CD4-positive, alpha-beta T cell treated with Interferon gamma for 1 hour (primary cell): Measurements from ENCODE around the gene FCRL1.
A peak's percentile ranks its signal among the peaks of the same experiment; 100 is the strongest.

ENCODE experiments used
- DNase-seq: peaks from one replicate; pipeline ENCODE4 v3.0.0-alpha.2; 2020

The FCRL1 gene, protein sequence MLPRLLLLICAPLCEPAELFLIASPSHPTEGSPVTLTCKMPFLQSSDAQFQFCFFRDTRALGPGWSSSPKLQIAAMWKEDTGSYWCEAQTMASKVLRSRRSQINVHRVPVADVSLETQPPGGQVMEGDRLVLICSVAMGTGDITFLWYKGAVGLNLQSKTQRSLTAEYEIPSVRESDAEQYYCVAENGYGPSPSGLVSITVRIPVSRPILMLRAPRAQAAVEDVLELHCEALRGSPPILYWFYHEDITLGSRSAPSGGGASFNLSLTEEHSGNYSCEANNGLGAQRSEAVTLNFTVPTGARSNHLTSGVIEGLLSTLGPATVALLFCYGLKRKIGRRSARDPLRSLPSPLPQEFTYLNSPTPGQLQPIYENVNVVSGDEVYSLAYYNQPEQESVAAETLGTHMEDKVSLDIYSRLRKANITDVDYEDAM

GRCh38 chr1:157819896-157820295 is at the start of gene FCRL1:
TSS of gene FCRL1 (minus strand) at chr1:157820120. CDS start at chr1:157820037, 83 bp downstream.
- peak; percentile 5 for DNase-seq

DNA sequence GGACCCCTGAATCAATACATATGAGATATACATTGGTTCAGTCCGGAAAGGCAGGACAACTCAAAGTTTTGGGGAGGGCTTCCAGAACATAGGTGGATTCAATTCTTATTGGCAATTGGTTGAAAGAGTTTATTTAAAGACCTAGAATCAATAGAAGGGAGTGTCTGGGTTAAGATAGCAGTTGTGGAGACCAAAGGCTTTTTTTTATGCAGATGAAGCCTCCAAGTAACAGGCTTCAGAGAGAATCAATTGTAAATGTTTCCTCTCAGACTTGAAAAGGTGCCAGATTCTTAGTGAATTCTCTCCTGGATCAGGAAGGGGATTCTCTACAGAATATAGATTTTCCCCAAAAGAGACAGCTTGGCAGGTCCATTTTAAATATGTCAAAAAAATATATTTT is 48.7 kb upstream of the FCRL1 start:
- no peak for DNase-seq

- DNase-seq: no peak
Measured at GRCh38 chr1:157862114-157863070, 42.5 kb upstream of the FCRL1 start.

GRCh38 chr1:157856538-157856937 is 36.6 kb upstream of the FCRL1 start:
- DNase-seq: no peak

- no peak for DNase-seq
Measured at GRCh38 chr1:157852476-157852875, 32.6 kb upstream of the FCRL1 start.

DNA sequence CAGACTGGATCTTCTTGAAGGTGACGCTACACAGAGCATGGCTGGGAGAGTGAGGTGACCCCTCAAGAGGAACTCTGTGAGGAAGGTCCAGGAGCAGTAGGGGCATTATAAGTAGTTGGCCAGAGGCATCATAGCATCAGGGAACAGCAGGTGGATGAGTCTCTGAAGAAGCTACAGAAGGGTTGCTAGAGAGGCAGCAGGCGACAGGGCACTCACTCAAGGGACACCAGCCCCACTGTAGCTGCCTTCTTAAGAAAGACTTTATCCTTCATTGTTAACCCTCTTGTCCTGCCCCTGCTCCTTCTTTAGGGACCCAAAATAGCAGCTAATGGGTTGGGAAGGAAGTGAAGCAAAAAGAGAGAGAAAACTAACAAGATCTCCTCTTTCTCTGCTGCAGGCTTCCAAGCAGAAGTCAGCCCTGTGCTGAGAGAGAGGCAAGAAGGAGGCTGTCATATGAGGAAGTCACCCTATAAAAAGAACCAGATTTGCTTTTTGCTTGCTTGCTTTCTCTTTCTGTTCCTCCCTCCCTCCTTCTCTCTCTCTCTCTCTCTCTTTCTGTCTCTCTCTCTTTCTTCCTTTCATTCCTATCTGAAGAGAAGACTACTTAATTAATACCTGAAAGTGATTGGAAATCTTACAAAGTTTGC is 29.4 kb upstream of the FCRL1 start:
- DNase-seq: no peak

GRCh38 chr1:157844089-157844830 is 24.3 kb upstream of the FCRL1 start:
- DNase-seq: no peak

- no peak for DNase-seq
Measured at GRCh38 chr1:157842939-157843338, 23.0 kb upstream of the FCRL1 start.

DNA sequence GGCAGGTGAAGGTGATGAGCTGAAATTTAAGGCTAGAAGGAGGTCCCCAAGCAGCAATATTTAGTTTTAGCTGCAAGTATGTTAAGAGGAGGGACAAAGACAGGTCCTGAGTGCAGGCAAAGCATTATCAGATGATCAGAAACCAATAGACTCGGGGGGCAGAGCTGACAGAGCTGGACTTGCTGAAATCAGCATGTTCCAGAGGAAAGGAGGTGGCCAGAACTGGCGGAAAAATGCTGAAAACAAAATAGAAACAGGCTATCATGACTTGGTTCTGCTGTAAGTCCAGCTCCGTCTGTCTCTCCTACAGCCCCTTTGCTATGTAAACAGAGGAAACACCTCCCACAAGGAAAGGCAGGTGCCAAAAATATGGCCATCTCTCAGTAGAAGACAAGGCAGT is 21.8 kb upstream of the FCRL1 start, which contains the start of gene CD5L:
Gene CD5L, minus strand, starts transcription at position 101 of the 400 bp plus-strand sequence. CDS start 107 bp downstream, outside the sequence.
- no peak for DNase-seq

- DNase-seq: no peak
Measured at GRCh38 chr1:157838966-157839365, 19.0 kb upstream of the FCRL1 start.

DNA sequence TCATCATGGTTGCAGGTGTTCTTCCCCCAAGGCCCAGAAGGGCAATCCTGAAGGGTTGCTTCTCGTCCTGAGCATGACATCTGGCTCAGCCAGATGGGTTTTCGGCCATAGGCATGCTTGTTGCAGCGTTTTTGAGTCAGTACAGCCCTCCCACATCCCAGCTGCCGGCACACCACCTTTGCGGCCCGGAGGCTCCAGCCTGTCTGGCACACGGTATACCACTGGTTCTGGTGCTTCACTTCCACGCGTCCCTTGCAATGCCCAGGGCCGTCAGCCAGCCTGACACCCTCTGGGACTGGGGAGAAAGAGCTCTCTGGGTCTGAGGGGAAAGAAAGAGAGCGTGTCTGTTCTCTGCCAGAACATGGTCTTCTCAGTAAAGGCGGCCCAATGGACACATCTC is 14.5 kb upstream of the FCRL1 start:
- no peak for DNase-seq

DNA sequence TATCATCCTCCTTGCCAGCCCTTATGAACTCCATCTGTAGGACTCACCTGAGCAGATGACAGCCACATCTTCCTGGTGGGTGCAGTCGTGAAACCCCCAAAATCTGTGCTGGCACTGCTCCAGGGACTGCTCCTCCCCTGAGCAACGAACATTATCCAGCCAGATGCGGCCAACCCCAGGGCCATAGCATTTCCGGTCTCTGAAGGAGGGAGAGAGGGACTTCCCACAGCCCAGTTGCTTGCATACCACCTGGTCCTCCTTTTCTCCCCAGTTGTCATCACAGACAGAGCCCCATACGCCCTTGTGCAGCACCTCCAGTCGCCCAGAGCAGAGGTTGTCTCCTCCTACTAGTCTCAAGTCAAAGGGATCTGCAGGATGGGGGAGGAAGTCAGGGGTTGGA is 13.2 kb upstream of the FCRL1 start:
- no peak for DNase-seq

DNA sequence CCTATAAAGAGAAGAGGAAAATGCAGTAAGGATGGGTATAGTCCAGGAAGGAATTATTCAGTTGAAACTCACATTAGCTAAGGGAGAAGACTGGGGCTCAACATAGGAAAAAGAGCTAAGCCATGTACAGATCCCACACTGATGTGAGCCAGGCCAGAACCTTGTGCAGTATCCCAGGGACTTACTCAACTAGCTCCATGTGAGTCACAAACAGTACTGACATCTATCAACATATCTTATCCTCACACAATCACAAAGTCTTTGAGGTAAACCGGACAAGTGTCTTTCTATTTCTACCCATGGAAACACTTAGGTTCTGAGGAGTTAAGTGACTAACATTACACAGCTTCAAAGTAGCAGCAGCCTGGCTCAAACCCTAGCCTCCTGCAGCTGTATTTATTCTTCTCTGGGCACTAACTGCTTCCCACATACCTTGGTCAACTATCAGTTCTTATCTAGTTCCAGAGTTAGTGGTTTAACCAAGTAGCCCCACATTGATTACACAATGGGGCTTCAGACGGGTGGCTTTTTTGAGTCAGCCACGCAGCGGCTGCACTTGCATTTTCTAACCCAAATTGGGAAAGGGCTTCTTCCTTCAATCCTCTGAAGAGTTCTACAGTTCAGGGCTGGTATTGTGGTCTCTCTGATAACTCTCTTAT is 12.2 kb upstream of the FCRL1 start:
- no peak for DNase-seq

DNA sequence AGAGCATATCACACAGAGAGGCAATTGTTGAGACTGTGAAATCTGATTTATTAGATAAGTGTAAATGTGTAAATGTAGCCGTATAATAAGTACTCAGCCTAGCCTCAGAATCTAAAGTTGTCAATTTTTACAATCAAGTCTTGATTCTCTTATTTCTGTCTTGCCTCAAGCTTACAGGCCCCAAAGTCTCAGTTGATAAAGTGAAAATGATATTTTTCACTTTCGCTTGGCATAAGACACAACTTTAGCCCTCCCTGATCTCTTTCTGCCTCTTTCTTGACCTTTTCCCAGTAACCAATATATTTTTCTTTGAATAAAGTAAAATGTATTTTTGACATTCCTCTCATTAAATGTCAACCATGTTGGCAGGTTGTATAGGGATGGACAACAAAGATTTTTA is 11.0 kb upstream of the FCRL1 start:
- DNase-seq: no peak

GRCh38 chr1:157829711-157830110 is 9.8 kb upstream of the FCRL1 start:
- no peak for DNase-seq

GRCh38 chr1:157829210-157829609 is 9.3 kb upstream of the FCRL1 start:
- no peak for DNase-seq

DNA sequence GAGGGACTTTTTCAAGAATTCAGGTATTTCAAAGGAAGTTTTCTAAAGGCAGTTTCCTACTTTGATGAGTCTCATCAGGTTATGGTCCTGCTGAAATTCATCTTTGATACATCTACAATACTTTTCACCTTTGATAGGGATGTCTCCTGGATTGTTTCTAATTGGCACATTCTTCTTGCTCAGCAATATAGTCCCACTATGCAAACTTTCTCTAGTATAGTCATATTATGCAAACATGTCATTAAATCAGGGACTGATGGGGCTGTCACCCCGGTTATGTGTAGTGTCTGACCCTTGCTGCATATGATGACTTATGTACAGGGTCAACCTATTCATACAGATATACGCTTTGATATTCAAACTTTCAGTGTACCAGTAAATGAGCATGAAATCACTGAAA is 379 bp upstream of the FCRL1 start:
- no peak for DNase-seq

DNA sequence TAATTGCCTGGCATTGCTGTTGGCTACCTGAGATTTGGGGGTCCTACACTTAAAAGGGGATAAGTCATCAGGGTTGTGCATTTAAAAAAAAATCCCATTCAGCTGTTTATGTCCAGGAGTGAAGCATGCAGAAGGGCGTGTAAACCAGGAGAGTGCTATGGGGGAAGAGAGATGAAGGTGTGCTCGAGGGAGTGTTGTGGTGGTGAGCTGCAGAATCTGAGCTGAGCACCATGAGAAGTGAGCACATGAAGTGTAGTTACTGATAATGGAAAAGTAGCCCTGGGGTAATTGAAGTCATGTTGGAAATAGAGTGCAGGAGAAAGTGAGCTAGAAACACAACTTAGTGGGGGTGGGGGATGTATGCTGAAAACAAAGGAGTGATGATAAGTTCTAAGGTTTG is 705 bp downstream of the FCRL1 start:
- no peak for DNase-seq

DNA sequence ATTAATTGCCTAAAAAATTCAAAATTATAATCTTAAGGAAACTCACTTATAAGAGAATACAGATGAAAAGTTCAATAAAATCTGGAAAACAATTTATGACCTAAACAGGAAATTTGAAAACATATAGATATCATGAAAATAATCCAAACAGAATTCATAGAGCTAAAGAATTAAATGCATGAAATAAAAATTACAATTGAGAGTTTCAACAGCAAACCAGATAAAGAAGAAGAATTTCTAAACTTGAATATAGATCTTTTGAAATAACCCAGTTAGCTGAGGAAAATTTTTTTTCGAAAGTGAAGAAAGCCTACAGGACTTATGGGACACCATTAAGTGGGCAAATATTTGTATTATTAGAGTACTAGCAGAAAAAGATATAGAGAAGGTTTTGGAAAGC is 6.7 kb downstream of the FCRL1 start:
- DNase-seq: no peak

GRCh38 chr1:157806431-157807149 is 13.3 kb downstream of the FCRL1 start:
- DNase-seq: peak; percentile 82

DNA sequence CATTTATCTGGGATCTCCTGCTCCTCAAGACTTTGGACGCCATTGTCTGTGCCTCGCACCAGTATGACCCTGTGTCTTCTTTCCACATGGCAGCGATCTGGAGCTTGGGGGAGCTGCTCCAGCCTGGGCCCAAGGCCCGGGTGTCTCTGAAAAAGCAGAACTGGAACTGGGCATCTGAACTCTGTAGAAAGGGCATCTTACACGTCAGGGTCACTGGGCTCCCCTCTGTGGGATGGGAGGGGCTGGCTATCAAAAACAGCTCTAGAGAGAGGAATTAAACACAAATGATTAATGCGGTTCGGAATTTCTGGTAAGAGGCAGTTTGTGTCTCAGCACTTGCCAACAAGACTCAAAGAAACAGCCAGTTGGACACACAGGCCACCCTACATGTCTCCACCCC is 16.1 kb downstream of the FCRL1 start:
- DNase-seq: peak; percentile 38
